HG03108 (cell line): Measurements from ENCODE around the gene ANKZF1.

Experiments
- ATAC-seq: cut with Tn5 transposase; IDR thresholded peaks from one replicate; pipeline ENCODE4 v1.9.1; 2021; ENCODE audit warnings: moderate library complexity; ENCODE audit not compliant: unreplicated experiment

Gene ANKZF1

DNA sequence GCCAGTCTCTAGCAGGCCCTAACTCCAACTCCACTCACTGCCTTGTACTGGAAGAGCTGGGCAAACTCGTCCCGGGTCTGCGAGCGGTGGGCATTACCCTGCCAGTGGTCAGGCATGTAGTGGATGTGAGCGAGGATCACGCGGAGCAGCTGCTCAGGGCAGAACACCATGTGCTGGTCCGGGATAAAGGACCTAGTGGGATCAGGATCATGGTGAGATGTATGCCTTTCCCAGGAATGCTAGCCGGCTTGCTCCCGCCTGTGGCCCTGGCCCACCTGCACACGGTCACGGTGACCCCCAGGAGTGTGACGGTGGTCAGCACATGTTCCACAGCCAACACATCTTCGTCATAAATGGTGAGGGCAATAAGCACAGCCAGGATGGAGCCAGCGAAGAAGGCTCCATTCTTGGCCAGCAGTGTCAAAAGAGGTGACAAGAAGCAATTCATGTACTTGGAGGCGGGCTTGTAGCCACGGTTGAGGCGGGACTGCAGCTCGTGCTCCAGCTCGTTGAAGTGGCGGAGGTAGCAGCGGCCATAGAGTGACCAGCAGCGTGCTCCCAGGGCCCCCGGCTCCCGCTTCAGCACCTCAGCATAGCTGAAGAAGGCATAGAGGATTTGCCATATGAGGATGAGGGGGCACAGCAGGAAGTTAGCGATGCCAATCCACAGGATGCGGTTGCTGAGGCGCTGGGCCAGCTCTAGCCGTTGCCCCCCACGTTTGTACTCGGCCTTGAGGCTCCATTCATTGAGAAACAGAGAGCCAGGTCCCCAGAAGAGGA is 5.6 kb upstream of the ANKZF1 start:
- ATAC-seq = no peak

DNA sequence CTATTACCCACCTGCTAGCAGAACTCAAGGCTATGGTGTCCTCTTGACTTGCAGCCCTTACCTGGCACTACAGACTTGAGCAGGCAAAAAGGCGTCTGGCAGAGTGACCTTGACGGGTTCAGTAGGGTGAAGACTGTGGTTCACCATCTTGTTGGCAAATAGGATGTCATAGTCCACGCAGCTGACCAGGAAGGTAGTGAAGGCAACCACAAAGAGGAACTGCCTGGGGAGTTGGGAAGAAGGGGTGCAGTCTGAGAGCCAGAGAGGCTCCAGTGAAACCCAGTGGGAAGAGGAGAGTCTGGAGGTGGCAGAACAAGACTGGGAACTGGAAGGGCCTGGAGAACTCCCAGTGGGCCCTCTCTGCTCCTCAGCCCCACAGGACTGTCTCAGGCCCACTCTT is 4.3 kb upstream of the ANKZF1 start:
- no peak for ATAC-seq

DNA sequence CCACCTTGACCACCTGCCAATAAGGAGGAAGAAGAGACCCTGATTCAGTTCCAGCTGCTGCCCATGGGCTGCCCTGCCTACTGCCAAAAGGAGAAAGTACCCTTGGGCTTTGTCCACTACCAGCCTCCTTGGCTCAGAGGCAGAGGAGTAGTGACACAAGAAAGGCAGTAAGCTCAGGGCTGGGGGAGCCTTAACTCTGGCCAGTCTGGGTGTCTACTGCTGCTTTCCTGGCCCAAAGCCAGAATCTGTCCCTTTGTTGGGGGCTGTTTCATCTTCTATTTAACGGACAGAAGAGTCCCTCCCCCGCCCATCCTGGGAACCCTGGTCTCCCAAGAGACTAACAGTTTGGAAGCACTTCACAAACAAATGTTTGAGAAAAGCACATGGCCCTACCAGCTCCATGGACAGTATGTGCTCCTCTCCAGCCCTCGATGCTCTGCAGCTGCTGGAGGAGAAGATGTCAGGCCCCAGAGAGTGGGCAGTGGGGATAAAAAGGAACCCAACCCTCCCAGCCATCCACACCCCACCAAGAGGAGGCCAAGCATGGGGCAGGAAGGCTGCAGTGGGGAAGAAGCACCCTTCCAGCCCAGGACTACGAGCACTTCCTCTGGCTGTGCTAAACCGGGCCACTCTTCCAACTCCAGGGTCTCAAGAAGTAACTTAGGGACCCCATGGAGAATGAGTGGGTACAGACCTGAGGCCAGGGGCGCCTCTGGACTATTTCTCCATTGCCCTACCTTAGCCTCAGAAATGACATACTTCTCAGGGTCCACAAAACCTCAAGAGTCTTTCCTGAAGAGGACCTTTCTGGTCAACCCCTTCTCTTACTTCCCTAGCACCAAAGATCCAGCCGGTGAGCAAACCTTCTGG is 1.3 kb upstream of the ANKZF1 start:
- ATAC-seq = no peak

DNA sequence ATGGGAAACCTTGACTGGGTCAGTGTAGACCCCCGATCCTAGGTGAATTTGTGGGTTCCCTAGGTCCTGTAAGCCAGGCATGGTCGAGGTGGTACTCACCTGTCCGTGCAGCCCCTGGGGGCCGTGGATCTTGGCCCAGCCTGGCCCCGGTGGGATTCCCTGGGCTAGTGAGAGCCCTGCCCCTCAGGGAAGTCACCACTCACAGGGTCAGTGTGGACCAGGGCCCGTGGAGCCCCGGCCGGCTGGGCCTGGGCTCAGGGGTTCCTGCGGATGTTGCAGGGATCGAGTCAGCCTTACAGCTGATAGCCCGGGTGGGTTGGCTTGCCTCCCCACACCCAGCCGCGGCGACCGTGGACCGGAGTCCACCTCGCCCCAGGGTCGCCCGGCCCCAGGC is 698 bp upstream of the ANKZF1 start:
- no peak for ATAC-seq

DNA sequence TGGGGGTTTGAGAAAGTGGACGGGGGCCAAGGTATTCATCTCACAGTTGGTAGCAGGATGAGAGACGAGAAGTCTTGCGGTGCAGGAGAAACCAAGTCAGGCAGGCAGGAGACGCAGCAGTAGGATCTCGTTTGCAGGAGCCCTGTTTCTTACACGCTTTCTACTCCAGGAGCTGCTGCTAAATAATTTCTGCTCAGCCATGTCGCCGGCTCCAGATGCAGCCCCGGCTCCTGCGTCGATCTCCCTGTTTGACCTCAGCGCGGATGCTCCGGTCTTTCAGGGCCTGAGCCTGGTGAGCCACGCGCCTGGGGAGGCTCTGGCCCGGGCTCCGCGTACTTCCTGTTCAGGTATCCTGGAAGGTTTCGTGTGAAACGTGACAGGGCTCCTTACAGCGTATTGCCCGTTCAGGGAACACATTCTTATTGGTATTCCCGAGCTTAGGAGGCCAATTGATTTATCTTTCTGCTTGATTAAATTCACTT is 494 bp downstream of the ANKZF1 start:
- no peak for ATAC-seq

DNA sequence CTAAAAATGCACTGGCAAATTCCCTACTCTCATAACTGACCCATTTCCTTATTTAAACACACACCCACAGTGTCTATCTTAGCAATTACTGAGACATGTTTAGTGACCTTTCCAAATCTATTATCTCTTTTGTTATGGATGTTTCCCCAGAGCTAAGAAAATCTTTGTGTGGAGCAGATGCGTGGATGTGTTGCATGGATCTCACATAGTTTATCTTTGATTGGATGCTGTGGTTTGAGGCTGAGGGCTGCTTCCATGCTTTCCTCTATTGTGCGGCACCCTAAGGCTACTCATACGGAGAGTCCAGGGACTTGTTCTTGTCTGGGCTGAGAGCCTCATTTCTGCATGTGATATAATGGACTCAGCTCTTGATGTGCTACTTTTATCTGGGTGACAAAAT is 4.7 kb downstream of the ANKZF1 start:
- ATAC-seq = no peak

DNA sequence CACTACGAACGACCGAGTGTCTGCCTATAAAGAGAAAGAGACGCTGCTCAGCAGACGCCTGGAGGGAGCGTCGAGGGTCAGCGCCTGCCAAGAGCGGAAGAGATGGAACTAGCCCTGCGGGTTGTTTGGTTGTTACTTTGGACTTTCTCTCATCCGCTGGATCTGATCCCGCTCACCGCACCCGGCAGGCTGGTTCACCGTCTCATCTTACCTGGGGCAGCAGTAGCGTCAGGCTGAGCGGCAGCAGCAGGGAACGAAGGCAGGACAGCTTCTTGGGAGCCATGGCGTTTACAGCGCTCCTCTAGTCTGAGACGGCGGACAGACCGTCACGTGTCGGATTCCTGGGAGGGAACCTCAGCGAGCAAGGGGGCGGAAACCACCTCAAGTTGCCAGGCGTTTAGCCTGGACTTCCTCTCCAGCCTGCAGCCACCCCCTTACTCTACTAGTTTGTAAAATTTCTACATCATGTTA is 13.7 kb downstream of the ANKZF1 start:
- no peak for ATAC-seq

DNA sequence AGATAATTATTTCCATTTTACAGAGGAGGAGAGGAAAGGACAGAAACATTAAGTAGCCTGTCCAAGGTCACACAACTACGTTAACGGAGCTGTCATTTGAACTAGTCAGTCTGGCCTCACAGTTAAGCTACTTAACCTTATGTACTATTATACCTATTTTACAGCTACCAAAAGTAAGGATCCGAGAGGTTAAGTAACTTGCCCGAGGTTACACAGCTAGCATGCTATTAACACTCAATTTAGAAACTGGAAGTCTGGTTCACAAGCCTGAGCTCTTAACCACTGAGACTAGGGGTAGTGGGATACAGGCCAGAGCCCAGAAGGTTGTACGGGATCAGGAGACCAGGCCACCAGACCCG is 15.2 kb downstream of the ANKZF1 start:
- no peak for ATAC-seq

DNA sequence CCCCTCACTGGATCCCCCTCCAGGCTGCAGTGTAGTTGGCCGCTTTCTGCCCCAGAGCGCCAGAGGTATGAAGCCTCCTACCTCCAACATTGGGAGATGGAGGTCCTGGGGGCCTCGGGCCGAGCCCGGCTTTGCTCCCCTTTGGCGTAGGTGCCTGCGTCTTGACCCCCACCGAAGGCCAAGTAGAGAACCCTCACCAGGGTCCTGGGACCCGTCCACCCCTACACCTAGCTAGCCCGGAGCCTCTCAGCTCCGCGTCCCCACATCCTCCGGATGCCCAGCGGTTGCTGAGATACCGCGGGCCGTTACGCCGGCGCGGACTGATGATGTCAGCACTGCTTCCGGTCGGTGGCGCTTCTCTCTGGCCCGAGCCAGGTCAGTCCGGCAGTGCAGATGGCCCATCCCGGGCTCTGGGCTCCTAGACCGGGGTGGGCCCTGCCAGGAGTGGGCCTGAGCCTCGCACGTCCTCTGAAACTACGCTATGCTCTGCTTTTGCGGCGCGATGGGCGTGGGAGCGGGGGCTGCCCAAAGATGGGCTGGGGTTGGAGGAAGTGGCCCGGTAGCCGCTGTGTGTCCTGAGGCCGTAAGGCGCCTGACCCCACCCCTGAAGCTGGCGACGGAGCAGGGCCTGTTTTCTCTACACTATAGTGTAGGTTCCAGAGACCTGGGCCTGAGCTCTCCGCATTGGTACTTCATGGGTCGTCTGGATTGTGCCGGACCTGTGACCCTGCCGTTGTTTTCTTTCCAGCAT is 15.7 kb downstream of the ANKZF1 start, which contains the start of the genes GLB1L and STK16:
GLB1L (minus strand) TSS at position 297 of the 751 bp plus-strand sequence. CDS start 1,871 bp downstream, outside the sequence.
STK16 (plus strand) TSS at position 332 of the 751 bp plus-strand sequence. CDS start 521 bp downstream, outside the sequence.
- peak; percentile 50 for ATAC-seq

DNA sequence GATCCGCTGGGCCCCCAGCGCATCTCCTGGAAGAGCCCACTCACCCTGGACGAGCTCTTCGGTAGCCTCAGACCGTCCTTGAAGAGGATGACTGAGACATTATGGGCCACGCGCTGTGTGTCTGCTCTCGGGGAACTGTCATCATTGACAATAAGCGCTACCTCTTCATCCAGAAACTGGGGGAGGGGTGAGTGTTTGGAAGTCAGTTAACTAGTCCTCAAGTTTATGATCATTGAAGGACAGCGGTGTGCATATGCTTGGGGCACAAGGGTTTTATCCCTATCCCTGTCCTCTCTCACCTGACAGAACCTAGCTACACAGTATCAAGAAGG is 16.3 kb downstream of the ANKZF1 start:
- no peak for ATAC-seq

DNA sequence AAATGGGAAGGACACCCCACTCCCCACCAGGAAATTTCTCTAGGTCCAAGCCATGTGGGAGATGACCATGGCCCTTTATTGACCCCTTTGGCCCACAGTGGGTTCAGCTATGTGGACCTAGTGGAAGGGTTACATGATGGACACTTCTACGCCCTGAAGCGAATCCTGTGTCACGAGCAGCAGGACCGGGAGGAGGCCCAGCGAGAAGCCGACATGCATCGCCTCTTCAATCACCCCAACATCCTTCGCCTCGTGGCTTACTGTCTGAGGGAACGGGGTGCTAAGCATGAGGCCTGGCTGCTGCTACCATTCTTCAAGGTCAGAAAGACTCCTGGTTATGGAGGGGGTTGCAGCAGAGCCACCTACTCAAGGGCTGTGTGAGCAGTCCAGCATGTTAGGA is 17.0 kb downstream of the ANKZF1 start:
- ATAC-seq = no peak

DNA sequence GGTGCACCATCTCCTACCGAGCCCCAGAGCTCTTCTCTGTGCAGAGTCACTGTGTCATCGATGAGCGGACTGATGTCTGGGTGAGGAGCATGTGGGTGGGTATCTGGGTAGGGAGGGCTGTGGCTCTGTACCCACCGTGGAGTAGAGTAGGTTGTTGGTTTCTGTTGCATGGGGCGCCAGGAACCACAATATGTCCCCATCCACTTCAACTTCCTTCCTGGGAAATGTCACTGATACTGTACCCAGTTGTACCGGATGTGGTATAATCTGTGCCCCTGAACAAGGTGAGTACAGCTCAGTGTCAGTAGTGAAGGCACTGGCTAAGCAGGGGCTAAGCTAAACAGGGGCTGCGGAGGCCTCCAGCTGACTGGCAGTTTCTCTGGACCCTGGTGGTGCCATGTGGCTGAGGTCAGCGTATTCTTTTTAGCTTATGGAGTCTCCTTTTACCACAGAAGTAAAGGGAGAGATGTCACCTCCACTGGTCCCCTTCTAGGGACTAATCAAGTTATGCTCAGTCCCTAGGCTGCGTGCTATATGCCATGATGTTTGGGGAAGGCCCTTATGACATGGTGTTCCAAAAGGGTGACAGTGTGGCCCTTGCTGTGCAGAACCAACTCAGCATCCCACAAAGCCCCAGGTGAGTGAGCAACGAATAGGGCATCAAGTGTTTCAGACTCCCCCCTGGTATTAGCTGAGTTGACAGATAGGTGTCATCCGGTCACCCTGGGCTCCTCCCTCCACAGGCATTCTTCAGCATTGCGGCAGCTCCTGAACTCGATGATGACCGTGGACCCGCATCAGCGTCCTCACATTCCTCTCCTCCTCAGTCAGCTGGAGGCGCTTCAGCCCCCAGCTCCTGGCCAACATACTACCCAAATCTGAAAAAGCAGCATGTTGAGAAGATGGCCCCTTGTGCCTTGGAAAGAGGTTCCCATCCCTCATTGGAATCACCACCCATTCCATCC is 18.4 kb downstream of the ANKZF1 start:
- peak; percentile 20 for ATAC-seq

DNA sequence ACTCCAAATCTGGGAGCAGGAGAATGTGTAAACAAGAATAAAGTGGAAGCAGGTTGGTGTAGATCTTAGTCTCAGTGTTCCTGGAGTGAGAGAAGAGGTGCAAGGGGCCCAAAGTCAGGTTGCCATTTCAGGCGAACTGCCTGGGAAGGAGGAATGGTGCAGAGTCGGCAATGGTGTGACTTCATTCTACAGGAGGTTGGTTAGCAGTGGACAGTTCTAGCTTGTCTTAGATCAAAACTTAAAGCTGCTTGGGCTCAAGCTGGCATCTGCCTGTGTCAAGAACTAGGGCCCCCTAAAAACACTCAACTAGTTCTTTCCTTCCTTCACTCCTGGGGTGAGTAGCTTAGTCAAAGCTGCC is 19.2 kb downstream of the ANKZF1 start:
- ATAC-seq = no peak

DNA sequence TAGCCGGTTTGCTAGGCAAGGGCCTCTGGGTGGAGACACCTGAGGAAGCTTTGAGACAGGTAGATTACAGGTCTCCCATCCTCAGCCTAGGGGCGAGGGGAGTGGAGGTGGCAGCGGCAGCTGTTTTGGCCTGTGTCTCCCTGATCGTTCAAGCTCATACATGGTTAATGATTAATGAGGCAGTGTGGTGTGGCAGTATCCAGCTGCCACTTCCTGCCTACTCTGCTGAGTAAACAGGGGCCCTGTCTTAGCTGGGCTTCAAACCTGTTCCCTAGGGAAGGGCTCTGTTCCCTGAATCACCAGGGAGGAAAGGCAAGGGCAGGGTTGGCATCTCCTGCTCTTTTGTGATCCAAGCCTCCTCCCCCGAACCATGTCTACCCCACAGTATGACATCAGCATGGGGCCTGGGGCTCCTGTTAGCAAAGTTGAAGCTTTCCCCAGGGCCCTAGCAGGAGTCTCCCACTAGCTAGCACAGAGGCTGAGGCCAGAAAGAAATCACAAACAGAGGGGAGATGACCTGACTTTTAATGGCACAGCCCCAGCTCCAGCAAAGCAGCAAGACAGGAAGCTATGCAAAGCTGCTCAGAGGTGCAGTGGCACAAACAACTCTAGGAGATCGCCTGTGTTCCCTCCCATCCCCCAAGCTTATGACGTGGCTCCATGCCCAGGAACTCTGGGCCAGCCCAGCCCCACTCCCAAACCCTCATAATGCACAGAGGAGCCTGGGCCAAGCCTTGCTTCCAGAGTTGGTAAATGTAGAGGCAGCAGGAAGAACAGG is 19.8 kb downstream of the ANKZF1 start:
- peak; percentile 44 for ATAC-seq

DNA sequence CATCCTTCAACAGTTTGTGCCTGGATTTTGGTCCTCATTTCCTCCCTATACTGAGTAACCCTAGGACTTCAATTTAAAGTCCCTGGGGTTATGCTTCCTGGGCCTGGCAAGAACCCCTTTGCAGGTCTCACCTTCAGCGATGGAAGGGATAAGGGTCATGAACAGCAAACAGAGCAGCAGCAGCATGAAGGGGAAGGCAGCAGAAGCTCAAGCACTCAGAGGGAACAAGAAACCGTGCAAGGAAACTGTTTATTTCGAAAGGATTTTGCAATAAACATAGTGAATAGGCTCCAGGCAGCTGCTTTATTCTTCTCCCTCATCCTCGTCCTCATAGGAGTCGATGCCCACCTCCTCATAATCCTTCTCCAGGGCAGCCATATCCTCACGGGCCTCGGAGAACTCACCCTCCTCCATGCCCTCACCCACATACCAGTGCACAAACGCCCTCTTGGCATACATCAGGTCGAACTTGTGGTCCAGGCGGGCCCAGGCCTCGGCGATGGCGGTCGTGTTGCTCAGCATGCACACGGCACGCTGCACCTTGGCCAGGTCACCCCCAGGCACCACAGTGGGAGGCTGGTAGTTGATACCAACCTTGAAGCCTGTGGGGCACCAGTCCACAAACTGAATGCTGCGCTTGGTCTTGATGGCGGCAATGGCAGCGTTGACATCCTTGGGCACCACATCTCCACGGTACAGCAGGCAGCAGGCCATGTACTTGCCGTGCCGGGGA is 20.6 kb downstream of the ANKZF1 start:
- no peak for ATAC-seq

DNA sequence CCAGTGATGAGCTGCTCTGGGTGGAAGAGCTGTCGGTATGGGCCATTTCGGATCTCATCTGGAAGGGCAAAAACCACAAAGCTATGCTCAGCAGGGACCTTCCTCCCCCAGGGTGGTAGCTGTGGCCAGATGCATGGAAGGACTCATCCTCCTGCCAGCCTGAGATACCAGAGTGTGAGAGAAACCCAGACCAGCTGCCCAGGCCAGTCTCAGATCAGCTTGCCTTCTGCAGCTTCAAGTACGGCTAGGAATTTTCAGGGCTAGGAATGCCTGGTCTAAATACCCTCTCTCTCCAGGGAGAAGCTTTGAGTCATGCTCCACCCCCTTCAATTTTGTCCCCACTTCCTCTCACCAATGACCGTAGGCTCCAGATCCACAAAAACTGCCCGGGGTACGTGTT is 22.1 kb downstream of the ANKZF1 start:
- no peak for ATAC-seq

DNA sequence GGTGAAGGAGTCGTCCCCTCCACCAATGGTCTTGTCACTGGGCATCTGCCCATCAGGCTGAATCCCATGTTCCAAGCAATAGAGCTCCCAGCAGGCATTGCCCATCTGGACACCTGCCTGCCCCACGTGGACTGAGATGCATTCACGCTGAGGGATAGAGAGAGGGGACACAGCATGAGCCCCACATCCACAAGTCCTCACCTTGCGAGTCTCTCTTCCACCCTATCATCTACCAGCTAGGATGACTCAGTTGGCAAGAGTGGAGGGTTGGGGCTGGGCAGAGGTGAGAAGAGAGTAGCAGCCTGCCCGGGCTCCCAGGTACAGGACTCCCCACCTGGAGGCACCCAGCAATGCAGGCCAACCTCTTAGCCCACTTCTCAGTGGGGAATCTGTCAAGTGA is 22.5 kb downstream of the ANKZF1 start:
- no peak for ATAC-seq

DNA sequence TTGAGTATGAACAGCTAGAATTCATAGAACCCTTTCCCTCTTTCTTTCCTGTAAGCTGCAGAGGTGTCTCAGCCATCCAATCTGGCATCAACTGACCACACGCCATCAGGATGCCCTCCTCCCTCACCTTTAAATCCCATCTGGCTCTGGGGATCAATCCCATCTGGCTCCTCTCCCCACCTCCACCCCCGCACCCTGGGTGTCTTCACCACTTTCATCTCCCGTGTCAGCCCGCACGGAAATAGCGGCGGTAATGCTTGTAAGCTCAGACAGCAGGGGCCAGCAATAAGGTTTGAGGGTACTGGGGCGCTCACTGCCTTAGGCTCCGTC is 22.9 kb downstream of the ANKZF1 start:
- no peak for ATAC-seq
